IMR-90 (cell line): Measurements from ENCODE around the gene CCDC87. TPM values are rescaled to one million over a fixed set of nuclear protein-coding genes. Genes with fewer than 3 reads are reported as not detected.
A peak's percentile ranks its signal among the peaks of the same experiment; 100 is the strongest.

Experiments
- ATAC-seq: fragments of 200-7000 bp; cut with Tn5 transposase; 2 replicates; pipeline ENCODE4 v1.9.1; 2020; ENCODE audit warnings: low read depth, mild to moderate bottlenecking, moderate library complexity
- BruUV-seq: library from RNA; stranded (reverse); fragments of 400-500 nt; replicated peaks from 2 replicates; lab custom pipeline; 2021; lab: Mats Ljungman, UMichigan
- CTCF ChIA-PET: fragments of 300-600 bp; formaldehyde crosslinking; extraction: SDS; loops from one replicate; lab custom pipeline; 2021; ENCODE audit warnings: antibody characterized with exemption; lab: Yijun Ruan, JAX
- POLR2A ChIA-PET: fragments of 300-600 bp; sonication (Branson Sonifier 250); formaldehyde crosslinking; loops from one replicate; lab custom pipeline; 2022; ENCODE audit warnings: antibody characterized with exemption; ENCODE audit not compliant: unreplicated experiment; lab: Charles Lee
- DNase-seq: peaks from one replicate; pipeline ENCODE4 v3.0.0; 2013
- H2AFZ ChIP-seq: replicated peaks from 2 replicates; pipeline ENCODE3; 2013; ENCODE audit warnings: low read length, mild to moderate bottlenecking; ENCODE audit not compliant: poor library complexity
- H2AK5ac ChIP-seq: 2 replicates; pipeline ENCODE4 v1.6.1; 2013; ENCODE audit warnings: low read depth, low read length, inconsistent platforms
- H2AK9ac ChIP-seq: replicated peaks from 2 replicates; pipeline ENCODE3; 2013; ENCODE audit warnings: mild to moderate bottlenecking, low read depth, low read length, moderate library complexity; ENCODE audit not compliant: poor library complexity
- H2BK120ac ChIP-seq: 2 replicates; pipeline ENCODE4 v1.6.1; 2013; ENCODE audit warnings: low read depth, low read length, inconsistent platforms
- H2BK15ac ChIP-seq: 3 replicates; pipeline ENCODE4 v1.6.1; 2013; ENCODE audit warnings: low read depth, low read length, inconsistent platforms
- H2BK20ac ChIP-seq: 2 replicates; pipeline ENCODE4 v1.6.1; 2013; ENCODE audit warnings: low read depth, mild to moderate bottlenecking, inconsistent platforms, low read length, moderate library complexity
- H2BK5ac ChIP-seq: 2 replicates; pipeline ENCODE4 v1.6.1; 2013; ENCODE audit warnings: mild to moderate bottlenecking, low read depth, low read length, inconsistent platforms; ENCODE audit not compliant: poor library complexity, severe bottlenecking
- H3K14ac ChIP-seq: replicated peaks from 2 replicates; pipeline ENCODE4 v1.6.1; 2013; ENCODE audit warnings: low read depth, low read length, inconsistent platforms
- H3K18ac ChIP-seq: 2 replicates; pipeline ENCODE4 v1.6.1; 2013; ENCODE audit warnings: low read depth, low read length, control low read depth
- H3K23ac ChIP-seq: 2 replicates; pipeline ENCODE4 v1.6.1; 2013; ENCODE audit warnings: low read depth, low read length, inconsistent platforms
- H3K27ac ChIP-seq: 2 replicates; pipeline ENCODE4 v1.5.1; 2013; ENCODE audit warnings: mild to moderate bottlenecking, control low read depth, low read length; ENCODE audit not compliant: insufficient read depth
- H3K27me3 ChIP-seq: 2 replicates; pipeline ENCODE4 v1.6.1; 2013; ENCODE audit warnings: low read length; ENCODE audit not compliant: control insufficient read depth, insufficient read depth
- H3K36me3 ChIP-seq: 2 replicates; pipeline ENCODE4 v1.6.1; 2013; ENCODE audit warnings: low read length, mixed read lengths; ENCODE audit not compliant: control insufficient read depth, insufficient read depth
- H3K4ac ChIP-seq: 2 replicates; pipeline ENCODE4 v1.6.1; 2013; ENCODE audit warnings: low read depth, low read length, inconsistent platforms
- H3K4me1 ChIP-seq: 2 replicates; pipeline ENCODE4 v1.6.1; 2013; ENCODE audit warnings: low read length, mixed read lengths; ENCODE audit not compliant: control insufficient read depth, insufficient read depth
- H3K4me2 ChIP-seq: 2 replicates; pipeline ENCODE4 v1.6.1; 2013; ENCODE audit warnings: low read depth, mild to moderate bottlenecking, control low read depth, low read length, moderate library complexity
- H3K4me3 ChIP-seq: 2 replicates; pipeline ENCODE4 v1.5.1; 2013; ENCODE audit warnings: low read depth, mild to moderate bottlenecking, control low read depth, low read length, moderate library complexity; ENCODE audit not compliant: insufficient read depth
- H3K56ac ChIP-seq: 2 replicates; pipeline ENCODE4 v1.6.1; 2013; ENCODE audit warnings: low read length, inconsistent platforms; ENCODE audit not compliant: insufficient read depth; ENCODE audit errors: extremely low read depth
- H3K79me1 ChIP-seq, 2 experiments: 2 replicates each; pipeline ENCODE4 v1.6.1; 2013; ENCODE audit warnings: low read length in 2 of 2, inconsistent platforms in 1 of 2, low read depth in 1 of 2
- H3K9ac ChIP-seq: 2 replicates; pipeline ENCODE4 v1.6.1; 2013; ENCODE audit warnings: low read depth, low read length, control low read depth
- H3K9me1 ChIP-seq: 2 replicates; pipeline ENCODE4 v1.6.1; 2013; ENCODE audit warnings: low read length, inconsistent platforms; ENCODE audit not compliant: insufficient read depth
- H3K9me3 ChIP-seq: 2 replicates; pipeline ENCODE4 v1.6.1; 2013; ENCODE audit warnings: low read length; ENCODE audit not compliant: control insufficient read depth, insufficient read depth
- H4K20me1 ChIP-seq: 2 replicates; pipeline ENCODE4 v1.6.1; 2013; ENCODE audit warnings: low read length, inconsistent platforms; ENCODE audit not compliant: insufficient read depth
- H4K5ac ChIP-seq: 2 replicates; pipeline ENCODE4 v1.6.1; 2013; ENCODE audit warnings: mild to moderate bottlenecking, low read depth, low read length, control low read depth
- H4K8ac ChIP-seq, 2 experiments: 2 replicates each; pipeline ENCODE4 v1.6.1; 2013; ENCODE audit warnings: low read depth in 2 of 2, low read length in 2 of 2, control low read depth in 1 of 2, inconsistent platforms in 1 of 2
- H4K91ac ChIP-seq: 2 replicates; pipeline ENCODE4 v1.6.1; 2013; ENCODE audit warnings: low read depth, low read length, inconsistent platforms; ENCODE audit not compliant: insufficient read depth
- BHLHE40 ChIP-seq: fragments of 150-350 bp; IDR thresholded peaks from 2 replicates; pipeline ENCODE4 v1.6.1; 2016; ENCODE audit warnings: mild to moderate bottlenecking, low read depth, low read length
- CEBPB ChIP-seq: IDR thresholded peaks from 2 replicates; pipeline ENCODE4 v1.6.1; 2012; ENCODE audit warnings: low read depth, low read length, improper control_type of control experiment
- CHD1 ChIP-seq: IDR thresholded peaks from 2 replicates; pipeline ENCODE4 v1.6.1; 2012; ENCODE audit warnings: low read depth, low read length, improper control_type of control experiment
- FOS ChIP-seq: fragments of 150-350 bp; IDR thresholded peaks from 2 replicates; pipeline ENCODE4 v1.6.1; 2016; ENCODE audit warnings: low read depth, low read length
- MXI1 ChIP-seq: IDR thresholded peaks from 2 replicates; pipeline ENCODE4 v1.6.1; 2012; ENCODE audit warnings: low read depth, mild to moderate bottlenecking, low read length, moderate library complexity, borderline replicate concordance
- RAD21 ChIP-seq: IDR thresholded peaks from 2 replicates; pipeline ENCODE4 v1.6.1; 2012; ENCODE audit warnings: low read length, improper control_type of control experiment
- RCOR1 ChIP-seq: IDR thresholded peaks from 2 replicates; pipeline ENCODE4 v1.6.1; 2012; ENCODE audit warnings: mild to moderate bottlenecking, low read length, improper control_type of control experiment; ENCODE audit not compliant: insufficient replicate concordance
- WGBS, 2 experiments: methylation state at CpG; one replicate each; pipeline versions ENCODE4 v1.1.5 to v1.1.7; 2013; ENCODE audit warnings: missing lambda C conversion rate in 2 of 2; ENCODE audit not compliant: insufficient read length in 1 of 2; ENCODE audit errors: extremely low coverage in 2 of 2; 5-methylcytosine and 5-hydroxymethylcytosine counted together
- dilution Hi-C: fragments of 300-500 bp; cut with HindIII; formaldehyde crosslinking; loops from one replicate; pipeline ENCODE4 v1.14.3; 2018; ENCODE audit warnings: low sequenced_read_pairs; ENCODE audit not compliant: unreplicated experiment
- in situ Hi-C: fragments of 300-500 bp; cut with MboI; formaldehyde crosslinking; loops from 3 replicates; pipeline ENCODE4 v1.14.3; 2019; ENCODE audit warnings: low sequenced_read_pairs, inconsistent platforms, mixed read lengths
- intact Hi-C: fragments of 100-400 bp; cut with micrococcal nuclease; formaldehyde crosslinking; loops from 2 replicates; pipeline ENCODE4 v1.10.0; 2022
- polyA plus RNA-seq, 3 experiments: library from polyadenylated mRNA; depleted of rRNA; stranded (reverse); fragments of >200 nt; gene quantifications; 2 replicates each; pipeline ENCODE4 v1.2.3, GENCODE V29; 2012; ENCODE audit warnings: low replicate concordance in 1 of 3
- total RNA-seq: library from RNA; depleted of rRNA; stranded (reverse); fragments of >200 nt; gene quantifications from 2 replicates; pipeline ENCODE4 v1.2.3, GENCODE V29; 2012
- TF ChIP-seq, protein P1 (sequence below): fragments of 150-350 bp; IDR thresholded peaks from 2 replicates; pipeline ENCODE4 v1.6.1; 2017; ENCODE audit warnings: mild to moderate bottlenecking, antibody characterized with exemption, low read length, low read depth

Gene CCDC87
- total and polyA plus RNA-seq, 2 of the 4 experiments (the other 2 are of a cell fraction) = 0.18 to 0.19 TPM

DNA sequence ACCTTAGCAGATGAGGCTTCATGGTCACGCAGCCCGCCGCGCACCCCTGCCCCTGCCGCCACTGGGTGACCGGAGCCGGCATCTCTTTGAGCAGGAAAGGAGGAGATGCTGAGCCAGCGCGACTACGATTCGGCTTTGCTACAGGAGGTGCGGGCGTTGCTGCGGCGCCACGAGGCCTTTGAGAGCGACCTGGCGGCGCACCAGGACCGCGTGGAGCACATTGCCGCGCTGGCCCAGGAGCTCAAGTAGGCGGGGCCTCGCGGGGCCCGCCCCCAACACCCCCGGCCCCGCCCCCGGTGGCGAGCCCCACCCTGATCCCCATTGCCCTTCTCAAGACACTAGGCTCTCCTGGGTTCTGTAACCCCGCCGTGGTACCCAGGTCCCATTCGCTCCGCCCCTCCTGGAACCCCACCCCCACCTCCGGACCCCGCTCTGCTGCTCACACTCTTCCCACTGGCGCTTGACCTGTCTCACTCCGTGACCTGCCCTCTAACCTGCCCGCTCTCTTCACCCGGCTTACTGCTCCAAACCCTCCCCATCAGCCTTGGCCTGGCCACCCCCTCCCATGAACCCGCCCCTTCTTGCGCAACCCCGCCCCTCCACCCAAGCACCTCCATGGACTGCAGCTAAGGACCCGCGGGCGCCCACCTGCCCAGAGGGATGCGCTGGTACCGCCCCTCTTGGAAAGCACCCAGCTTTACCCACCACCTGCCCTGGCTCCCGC lies 33.6 kb downstream of the CCDC87 start:
- no peak overlapping the region for H3K9ac ChIP-seq
- 15% methylated on average over 28 of the region's 50 CpGs; no CpG with 5 or more reads in 1 of the 2 experiments for WGBS, 2 experiments
- ATAC-seq (peak; percentile 32; the same call in 1 of the 2 replicates), DNase-seq (no peak)
- H3K4me3 ChIP-seq = no peak overlapping the region
- in situ Hi-C loops (no loop called here), dilution Hi-C loops (no loop called here), intact Hi-C loops (no loop called here)
- no peak overlapping the region for H4K8ac ChIP-seq
- no peak overlapping the region for H3K27ac ChIP-seq
- no peak overlapping the region for H3K4ac ChIP-seq
- H3K27me3 ChIP-seq = peaks cover 29% of the 10 kb centered on the region
- no peak overlapping the region for H2AK5ac ChIP-seq
- CTCF ChIA-PET = no interaction called here
- H2BK15ac ChIP-seq = no peak overlapping the region
- peaks cover 2% of the 10 kb centered on the region; the same call in 1 of the 2 replicates for H3K4me1 ChIP-seq
- H4K91ac ChIP-seq = no peak overlapping the region
- no peaks in the 10 kb centered on the region for H3K79me1 ChIP-seq
- H2AFZ ChIP-seq = peak overlapping the region; percentile 67
- no peak overlapping the region for H3K56ac ChIP-seq
- H2AK9ac ChIP-seq = peak overlapping the region; percentile 42
- no TSS peak for BruUV-seq
- no peaks in the 10 kb centered on the region for H3K36me3 ChIP-seq
- no peak overlapping the region for H2BK20ac ChIP-seq
- H2BK5ac ChIP-seq = no peak overlapping the region
- no peak overlapping the region for H4K5ac ChIP-seq
- TF ChIP-seq, protein P1, sequence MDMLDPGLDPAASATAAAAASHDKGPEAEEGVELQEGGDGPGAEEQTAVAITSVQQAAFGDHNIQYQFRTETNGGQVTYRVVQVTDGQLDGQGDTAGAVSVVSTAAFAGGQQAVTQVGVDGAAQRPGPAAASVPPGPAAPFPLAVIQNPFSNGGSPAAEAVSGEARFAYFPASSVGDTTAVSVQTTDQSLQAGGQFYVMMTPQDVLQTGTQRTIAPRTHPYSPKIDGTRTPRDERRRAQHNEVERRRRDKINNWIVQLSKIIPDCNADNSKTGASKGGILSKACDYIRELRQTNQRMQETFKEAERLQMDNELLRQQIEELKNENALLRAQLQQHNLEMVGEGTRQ = no peak
- TF ChIP-seq RAD21 = no peak
- no peak for TF ChIP-seq RCOR1
- no peak for TF ChIP-seq FOS
- no peak for TF ChIP-seq MXI1
- TF ChIP-seq BHLHE40 = no peak
- peak; percentile 48 for TF ChIP-seq CEBPB
- no peak for TF ChIP-seq CHD1
- H3K23ac ChIP-seq = no peak overlapping the region
- H3K9me3 ChIP-seq = no peaks in the 10 kb centered on the region
- H3K9me1 ChIP-seq = peaks cover 3% of the 10 kb centered on the region; the same call in 1 of the 2 replicates
- no peaks in the 10 kb centered on the region for H4K20me1 ChIP-seq
- H3K14ac ChIP-seq = no peak overlapping the region
- H3K4me2 ChIP-seq = no peak overlapping the region; the same call in 1 of the 2 replicates
- POLR2A ChIA-PET = no interaction called here
- no peak overlapping the region for H2BK120ac ChIP-seq
- no peak overlapping the region for H3K18ac ChIP-seq
